A673 (cell line): ENCODE measurements around the gene AMIGO3.

ENCODE experiments used
- EZH2 ChIP-seq: fragments of 200-600 bp; sonication (generic); IDR thresholded peaks from 2 replicates; pipeline ENCODE4 v1.6.1; 2017; ENCODE audit warnings: borderline replicate concordance, low read depth, mild to moderate bottlenecking, mixed read lengths, antibody characterized with exemption, low read length; ENCODE audit not compliant: poor library complexity, severe bottlenecking
- TF ChIP-seq, protein P1 (sequence below): fragments of 300-800, 200-600 bp; sonication (generic); conservative IDR thresholded peaks from 2 replicates; pipeline ENCODE4 v1.5.1; 2017; ENCODE audit warnings: low read depth, mild to moderate bottlenecking, antibody characterized with exemption, low read length, moderate library complexity, mixed read lengths

DNA sequence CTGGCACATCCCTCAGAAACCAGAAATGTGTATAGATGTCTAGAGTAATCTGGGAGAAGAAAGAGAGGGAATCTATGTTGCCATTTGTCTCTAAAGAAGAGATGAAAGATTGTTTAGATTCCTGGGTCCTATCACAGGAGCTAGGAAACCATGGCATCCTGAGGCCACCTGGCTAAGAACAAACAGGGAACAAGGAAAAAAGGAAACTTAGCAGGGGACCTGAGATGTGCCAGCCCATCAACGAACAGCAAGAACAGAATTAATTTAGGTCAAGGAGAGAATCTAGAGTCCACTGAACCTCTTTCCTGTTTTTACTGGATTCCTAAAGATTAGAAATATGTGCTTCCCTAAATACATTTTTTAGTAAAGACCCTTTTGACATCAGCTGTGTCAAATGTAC, 36.6 kb upstream of the AMIGO3 start:
- TF ChIP-seq, protein P1, sequence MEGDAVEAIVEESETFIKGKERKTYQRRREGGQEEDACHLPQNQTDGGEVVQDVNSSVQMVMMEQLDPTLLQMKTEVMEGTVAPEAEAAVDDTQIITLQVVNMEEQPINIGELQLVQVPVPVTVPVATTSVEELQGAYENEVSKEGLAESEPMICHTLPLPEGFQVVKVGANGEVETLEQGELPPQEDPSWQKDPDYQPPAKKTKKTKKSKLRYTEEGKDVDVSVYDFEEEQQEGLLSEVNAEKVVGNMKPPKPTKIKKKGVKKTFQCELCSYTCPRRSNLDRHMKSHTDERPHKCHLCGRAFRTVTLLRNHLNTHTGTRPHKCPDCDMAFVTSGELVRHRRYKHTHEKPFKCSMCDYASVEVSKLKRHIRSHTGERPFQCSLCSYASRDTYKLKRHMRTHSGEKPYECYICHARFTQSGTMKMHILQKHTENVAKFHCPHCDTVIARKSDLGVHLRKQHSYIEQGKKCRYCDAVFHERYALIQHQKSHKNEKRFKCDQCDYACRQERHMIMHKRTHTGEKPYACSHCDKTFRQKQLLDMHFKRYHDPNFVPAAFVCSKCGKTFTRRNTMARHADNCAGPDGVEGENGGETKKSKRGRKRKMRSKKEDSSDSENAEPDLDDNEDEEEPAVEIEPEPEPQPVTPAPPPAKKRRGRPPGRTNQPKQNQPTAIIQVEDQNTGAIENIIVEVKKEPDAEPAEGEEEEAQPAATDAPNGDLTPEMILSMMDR: no peak
- no peak for TF ChIP-seq EZH2
